NCI-H1694 (cell line): ENCODE data around the gene POMGNT1.

Source experiments
- DNase-seq: peaks from one replicate; lab custom pipeline; 2025; lab: John Stamatoyannopoulos, UW

POMGNT1 gene

GRCh38 chr1:46210561-46210960 lies 12.3 kb upstream of the POMGNT1 start:
- no peak for DNase-seq

- no peak for DNase-seq
Observed at GRCh38 chr1:46206399-46206798, 8.2 kb upstream of the POMGNT1 start.

- no peak for DNase-seq
Observed at GRCh38 chr1:46205791-46206190, 7.6 kb upstream of the POMGNT1 start.

- no peak for DNase-seq
Observed at GRCh38 chr1:46205141-46205540, 6.9 kb upstream of the POMGNT1 start.

- DNase-seq, result no peak
Observed at GRCh38 chr1:46204406-46204742, 6.1 kb upstream of the POMGNT1 start.

- DNase-seq, result no peak
Observed at GRCh38 chr1:46203738-46204405, 5.6 kb upstream of the POMGNT1 start.

- DNase-seq, result no peak
Observed at GRCh38 chr1:46199233-46199749, 1.1 kb upstream of the POMGNT1 start.

- DNase-seq, result no peak
Observed at GRCh38 chr1:46197560-46197963, 672 bp downstream of the POMGNT1 start.

- DNase-seq, result no peak
Observed at GRCh38 chr1:46196609-46197008, 1.6 kb downstream of the POMGNT1 start.

- DNase-seq, result no peak
Observed at GRCh38 chr1:46194641-46195193, 3.5 kb downstream of the POMGNT1 start.

GRCh38 chr1:46193984-46194570 lies 4.2 kb downstream of the POMGNT1 start:
- DNase-seq, result no peak

GRCh38 chr1:46193285-46193684 lies 4.9 kb downstream of the POMGNT1 start:
- DNase-seq, result no peak

- no peak for DNase-seq
Observed at GRCh38 chr1:46192171-46192570, 6.1 kb downstream of the POMGNT1 start.

- no peak for DNase-seq
Observed at GRCh38 chr1:46191033-46191701, 7.1 kb downstream of the POMGNT1 start.

- no peak for DNase-seq
Observed at GRCh38 chr1:46190539-46190938, 7.7 kb downstream of the POMGNT1 start.

GRCh38 chr1:46188295-46189030 lies 9.8 kb downstream of the POMGNT1 start:
- DNase-seq, result no peak

- DNase-seq, result no peak
Observed at GRCh38 chr1:46187106-46187869, 10.9 kb downstream of the POMGNT1 start.

- no peak for DNase-seq
Observed at GRCh38 chr1:46186076-46186475, 12.2 kb downstream of the POMGNT1 start.

GRCh38 chr1:46184920-46185658 lies 13.1 kb downstream of the POMGNT1 start:
- DNase-seq, result no peak

GRCh38 chr1:46183926-46184557 lies 14.2 kb downstream of the POMGNT1 start:
- DNase-seq, result no peak
